HepG2 (cell line): ENCODE measurements around the gene ABCC10. TPM values are rescaled to one million over a fixed set of nuclear protein-coding genes. Genes with fewer than 3 reads are reported as not detected.

Experiments
- ATAC-seq: fragments of 200-7000 bp; cut with Tn5 transposase; 3 replicates; pipeline ENCODE4 v1.9.1; 2020; ENCODE audit warnings: mild to moderate bottlenecking, moderate library complexity
- BruUV-seq: library from RNA; stranded (reverse); fragments of 400-500 nt; replicated peaks from 2 replicates; lab custom pipeline; 2021; lab: Mats Ljungman, UMichigan
- CTCF ChIA-PET: fragments of 300-600 bp; formaldehyde crosslinking; extraction: SDS; loops from one replicate; lab custom pipeline; 2021; ENCODE audit warnings: low total read pairs, inconsistent platforms, low intra/inter-chr PET ratio; lab: Yijun Ruan, JAX
- POLR2A ChIA-PET: fragments of 350-600 bp; sonication (Branson Sonifier 250); formaldehyde crosslinking; loops from one replicate; lab custom pipeline; 2020; ENCODE audit warnings: antibody characterized with exemption, inconsistent platforms; lab: Yijun Ruan, JAX
- DNase-seq: peaks from one replicate; pipeline ENCODE4 v3.0.0-alpha.2; 2015; ENCODE audit warnings: low spot score
- FAIRE-seq: peaks from 3 replicates; lab custom pipeline; 2011; peaks lifted over from hg19 to GRCh38; lab: Jason Lieb, UNC
- H2AFZ ChIP-seq: one replicate; pipeline ENCODE4 v1.6.1; 2011; ENCODE audit warnings: low read length, inconsistent platforms
- H3K27ac ChIP-seq: fragments of 300-600 bp; 3 replicates; pipeline ENCODE4 v1.8.0; 2011; ENCODE audit warnings: mixed run types, mild to moderate bottlenecking, mixed read lengths, low read length, inconsistent platforms; ENCODE audit not compliant: insufficient read depth; ENCODE audit errors: extremely low read length
- H3K27me3 ChIP-seq, 2 experiments: fragments of 200-600 bp in 1 of 2; 2 replicates in 1 of 2; 3 replicates in 1 of 2; pipeline versions ENCODE4 v1.6.0 to v1.8.0; 2011; ENCODE audit warnings: low read length in 2 of 2, mild to moderate bottlenecking in 2 of 2, moderate library complexity in 2 of 2, inconsistent platforms in 1 of 2; ENCODE audit not compliant: insufficient read depth in 2 of 2, control insufficient read depth in 1 of 2
- H3K36me3 ChIP-seq, 2 experiments: fragments of 200-600 bp in 1 of 2; replicated peaks in 1 of 2; 2 replicates in 1 of 2; 3 replicates in 1 of 2; pipeline versions ENCODE4 v1.5.1 to v1.8.0; 2011; ENCODE audit warnings: low read length in 2 of 2, inconsistent platforms in 1 of 2; ENCODE audit not compliant: insufficient read depth in 2 of 2, control insufficient read depth in 1 of 2
- H3K4me1 ChIP-seq: 2 replicates; pipeline ENCODE4 v1.5.1; 2012; ENCODE audit warnings: low read length, inconsistent platforms; ENCODE audit not compliant: insufficient read depth
- H3K4me2 ChIP-seq: 2 replicates; pipeline ENCODE4 v1.6.0; 2011; ENCODE audit warnings: low read depth, low read length, inconsistent platforms
- H3K4me3 ChIP-seq, 3 experiments: fragments of 200-600 bp in 1 of 3; sonication (generic), shearing (Covaris generic) in 1 of 3; replicated peaks in 1 of 3; 2 replicates each; pipeline ENCODE4 v1.5.1; 2011 to 2016; ENCODE audit warnings: low read length in 3 of 3, inconsistent platforms in 2 of 3, low read depth in 2 of 3, mild to moderate bottlenecking in 2 of 3, control low read depth in 1 of 3, mixed read lengths in 1 of 3; ENCODE audit not compliant: insufficient read depth in 1 of 3
- H3K79me2 ChIP-seq: one replicate; pipeline ENCODE4 v1.6.1; 2011; ENCODE audit warnings: low read length, inconsistent platforms; ENCODE audit not compliant: insufficient read depth
- H3K9ac ChIP-seq: 2 replicates; pipeline ENCODE4 v1.6.0; 2011; ENCODE audit warnings: mild to moderate bottlenecking, low read depth, low read length, inconsistent platforms; ENCODE audit not compliant: insufficient read depth
- H3K9me3 ChIP-seq: 2 replicates; pipeline ENCODE4 v1.5.1; 2012; ENCODE audit warnings: mild to moderate bottlenecking, low read length
- H4K20me1 ChIP-seq: 2 replicates; pipeline ENCODE4 v1.6.0; 2011; ENCODE audit warnings: inconsistent platforms, mild to moderate bottlenecking, low read length, moderate library complexity; ENCODE audit not compliant: insufficient read depth
- CEBPB ChIP-seq: IDR thresholded peaks from 2 replicates; pipeline ENCODE4 v1.6.1; 2011; ENCODE audit warnings: low read depth, low read length, improper control_type of control experiment, borderline replicate concordance
- GTF3A ChIP-seq: sonication (generic); formaldehyde crosslinking; conservative IDR thresholded peaks from 2 replicates; pipeline ENCODE4 v1.4.0; 2020; ENCODE audit warnings: mild to moderate bottlenecking, missing genetic modification reagents
- NCOA1 ChIP-seq: sonication (generic); formaldehyde crosslinking; IDR thresholded peaks from 2 replicates; pipeline ENCODE4 v1.9.0; 2021; ENCODE audit warnings: missing genetic modification reagents
- SALL1 ChIP-seq: sonication (generic); formaldehyde crosslinking; IDR thresholded peaks from 2 replicates; pipeline ENCODE4 v1.8.0; 2022; ENCODE audit warnings: mild to moderate bottlenecking, missing genetic modification reagents
- XRCC5 ChIP-seq: fragments of 200-400 bp; formaldehyde crosslinking; optimal IDR thresholded peaks from 2 replicates; pipeline ENCODE3; 2017; ENCODE audit warnings: mild to moderate bottlenecking, low read length
- ZNF33B ChIP-seq: sonication (generic); formaldehyde crosslinking; IDR thresholded peaks from 2 replicates; pipeline ENCODE4 v1.5.1; 2020; ENCODE audit warnings: mild to moderate bottlenecking, missing genetic modification reagents
- WGBS: methylation state at CpG from one replicate; pipeline ENCODE4 v1.1.6; 2017; ENCODE audit warnings: low lambda C conversion rate; 5-methylcytosine and 5-hydroxymethylcytosine counted together
- in situ Hi-C: cut with HindIII; loops from 2 replicates; pipeline ENCODE4 v1.10.0; 2017; ENCODE audit warnings: low pct_unique_long_range_greater_than_20kb; ENCODE audit not compliant: extremely low pct_ligation_motif_present
- intact Hi-C: fragments of 100-400 bp; cut with micrococcal nuclease; formaldehyde crosslinking; loops from one replicate; pipeline ENCODE4 v1.10.0; 2022; ENCODE audit not compliant: unreplicated experiment
- polyA plus RNA-seq, 8 experiments: library from polyadenylated mRNA; depleted of rRNA in 3 of 8; stranded (reverse) in 7 of 8; unstranded in 1 of 8; fragments of >200 nt; fragmentation: Illumina TruSeq in 4 of 8; extraction: Trizol in 4 of 8; gene quantifications; 2 replicates each; pipeline versions ENCODE4 v1.2.1 to v1.2.3, GENCODE V29; 2011 to 2016; ENCODE audit warnings: low read depth in 4 of 8, missing spikeins in 1 of 8, mixed read lengths in 1 of 8; ENCODE audit not compliant: insufficient read depth in 1 of 8
- total RNA-seq, 5 experiments: library from RNA; depleted of rRNA; stranded (reverse); fragments of >200 nt; fragmentation: Illumina TruSeq; extraction: Trizol; gene quantifications; 2 replicates each; pipeline ENCODE4 v1.2.3, GENCODE V29; 2016; ENCODE audit warnings: low read depth in 1 of 5
- TF ChIP-seq, protein P1 (sequence below): sonication (generic); formaldehyde crosslinking; IDR thresholded peaks from 2 replicates; pipeline ENCODE4 v1.9.0; 2021; ENCODE audit warnings: mild to moderate bottlenecking, missing genetic modification reagents
- TF ChIP-seq, protein P2 (sequence below): IDR thresholded peaks from 2 replicates; pipeline ENCODE4 v1.6.1; 2016; ENCODE audit warnings: control low read depth
- TF ChIP-seq, protein P3 (sequence below): sonication (generic); formaldehyde crosslinking; IDR thresholded peaks from 2 replicates; pipeline ENCODE4 v1.5.0; 2020; ENCODE audit warnings: mild to moderate bottlenecking, missing genetic modification reagents, moderate library complexity
- TF ChIP-seq, protein P4 (sequence below): fragments of 450-650 bp; IDR thresholded peaks from 2 replicates; pipeline ENCODE4 v1.6.1; 2016
- TF ChIP-seq, protein P5 (sequence below): IDR thresholded peaks from 2 replicates; pipeline ENCODE4 v1.6.1; 2016; ENCODE audit warnings: low read depth

ABCC10 gene
- total and polyA plus RNA-seq, 2 of the 13 experiments (the other 11 are each of a cell fraction or from before 2014, with no cell fraction given), result 16.0 to 24.3 TPM

DNA sequence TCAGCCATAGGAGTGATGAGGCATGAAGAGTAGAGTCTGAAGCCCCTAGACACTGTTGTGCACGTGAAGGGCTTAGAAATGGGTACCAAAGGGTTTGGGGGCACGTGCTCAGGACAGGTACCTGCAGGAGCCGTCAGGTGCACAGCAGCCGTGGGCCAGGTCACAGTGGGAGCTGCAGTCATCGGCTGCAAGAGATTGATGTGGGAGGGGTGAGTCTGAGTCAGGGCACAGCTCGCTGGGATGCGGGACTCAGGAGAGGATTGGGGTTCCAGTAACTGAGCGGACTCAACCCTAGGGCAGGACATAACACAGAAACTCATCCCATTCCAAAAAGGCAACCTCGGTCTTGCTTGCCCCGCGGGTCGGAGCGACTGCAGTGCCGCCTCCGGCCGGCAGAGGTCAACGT is 27.0 kb downstream of the ABCC10 start:
- peaks cover 26% of the 10 kb centered on the region for H3K4me1 ChIP-seq
- in situ Hi-C loops, result no loop called here
- POLR2A ChIA-PET, result interaction anchor here (1.5 to 4.7 kb wide), 4 partner anchors 17 to 42 kb away, joined by 4 to 38 read pairs (median 12); partner anchors contain the start of gene ABCC10
- H3K36me3 ChIP-seq, result peaks cover 8 to 15% of the 10 kb centered on the region in 2 experiments; a peak in 3 of 5 replicates
- CTCF ChIA-PET, result interaction anchor here (1.5 to 4.7 kb wide), 3 partner anchors 42 to 191 kb away, joined by 3 to 53 read pairs (median 39); no protein-coding TSS in a partner anchor
- DNase-seq, result no peak
- H3K27ac ChIP-seq, result no peak overlapping the region
- FAIRE-seq, result peak; percentile 4
- ATAC-seq, result peak; percentile 7
- peak overlapping the region; percentile 100 for H3K4me2 ChIP-seq
- 14% methylated on average over 16 of the region's 17 CpGs for WGBS
- no peaks in the 10 kb centered on the region for H3K79me2 ChIP-seq
- H3K9ac ChIP-seq, result no peak overlapping the region
- no TSS peak for BruUV-seq
- H3K4me3 ChIP-seq, result peak overlapping the region; percentile 54 to 76 (median 66); a peak in 4 of 6 replicates
- no peaks in the 10 kb centered on the region for H3K9me3 ChIP-seq
- peaks cover 0 to 5% of the 10 kb centered on the region in 2 experiments; a peak in 2 of 5 replicates for H3K27me3 ChIP-seq
- intact Hi-C loops, result loop anchor here (1.0 kb wide), 2 partner anchors 42 to 52 kb away; no protein-coding TSS in a partner anchor
- no peak overlapping the region for H2AFZ ChIP-seq
- no peaks in the 10 kb centered on the region for H4K20me1 ChIP-seq
- TF ChIP-seq, protein P1, sequence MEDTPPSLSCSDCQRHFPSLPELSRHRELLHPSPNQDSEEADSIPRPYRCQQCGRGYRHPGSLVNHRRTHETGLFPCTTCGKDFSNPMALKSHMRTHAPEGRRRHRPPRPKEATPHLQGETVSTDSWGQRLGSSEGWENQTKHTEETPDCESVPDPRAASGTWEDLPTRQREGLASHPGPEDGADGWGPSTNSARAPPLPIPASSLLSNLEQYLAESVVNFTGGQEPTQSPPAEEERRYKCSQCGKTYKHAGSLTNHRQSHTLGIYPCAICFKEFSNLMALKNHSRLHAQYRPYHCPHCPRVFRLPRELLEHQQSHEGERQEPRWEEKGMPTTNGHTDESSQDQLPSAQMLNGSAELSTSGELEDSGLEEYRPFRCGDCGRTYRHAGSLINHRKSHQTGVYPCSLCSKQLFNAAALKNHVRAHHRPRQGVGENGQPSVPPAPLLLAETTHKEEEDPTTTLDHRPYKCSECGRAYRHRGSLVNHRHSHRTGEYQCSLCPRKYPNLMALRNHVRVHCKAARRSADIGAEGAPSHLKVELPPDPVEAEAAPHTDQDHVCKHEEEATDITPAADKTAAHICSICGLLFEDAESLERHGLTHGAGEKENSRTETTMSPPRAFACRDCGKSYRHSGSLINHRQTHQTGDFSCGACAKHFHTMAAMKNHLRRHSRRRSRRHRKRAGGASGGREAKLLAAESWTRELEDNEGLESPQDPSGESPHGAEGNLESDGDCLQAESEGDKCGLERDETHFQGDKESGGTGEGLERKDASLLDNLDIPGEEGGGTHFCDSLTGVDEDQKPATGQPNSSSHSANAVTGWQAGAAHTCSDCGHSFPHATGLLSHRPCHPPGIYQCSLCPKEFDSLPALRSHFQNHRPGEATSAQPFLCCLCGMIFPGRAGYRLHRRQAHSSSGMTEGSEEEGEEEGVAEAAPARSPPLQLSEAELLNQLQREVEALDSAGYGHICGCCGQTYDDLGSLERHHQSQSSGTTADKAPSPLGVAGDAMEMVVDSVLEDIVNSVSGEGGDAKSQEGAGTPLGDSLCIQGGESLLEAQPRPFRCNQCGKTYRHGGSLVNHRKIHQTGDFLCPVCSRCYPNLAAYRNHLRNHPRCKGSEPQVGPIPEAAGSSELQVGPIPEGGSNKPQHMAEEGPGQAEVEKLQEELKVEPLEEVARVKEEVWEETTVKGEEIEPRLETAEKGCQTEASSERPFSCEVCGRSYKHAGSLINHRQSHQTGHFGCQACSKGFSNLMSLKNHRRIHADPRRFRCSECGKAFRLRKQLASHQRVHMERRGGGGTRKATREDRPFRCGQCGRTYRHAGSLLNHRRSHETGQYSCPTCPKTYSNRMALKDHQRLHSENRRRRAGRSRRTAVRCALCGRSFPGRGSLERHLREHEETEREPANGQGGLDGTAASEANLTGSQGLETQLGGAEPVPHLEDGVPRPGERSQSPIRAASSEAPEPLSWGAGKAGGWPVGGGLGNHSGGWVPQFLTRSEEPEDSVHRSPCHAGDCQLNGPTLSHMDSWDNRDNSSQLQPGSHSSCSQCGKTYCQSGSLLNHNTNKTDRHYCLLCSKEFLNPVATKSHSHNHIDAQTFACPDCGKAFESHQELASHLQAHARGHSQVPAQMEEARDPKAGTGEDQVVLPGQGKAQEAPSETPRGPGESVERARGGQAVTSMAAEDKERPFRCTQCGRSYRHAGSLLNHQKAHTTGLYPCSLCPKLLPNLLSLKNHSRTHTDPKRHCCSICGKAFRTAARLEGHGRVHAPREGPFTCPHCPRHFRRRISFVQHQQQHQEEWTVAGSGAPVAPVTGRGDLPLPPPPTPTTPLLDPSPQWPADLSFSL, result no peak
- TF ChIP-seq, protein P2, sequence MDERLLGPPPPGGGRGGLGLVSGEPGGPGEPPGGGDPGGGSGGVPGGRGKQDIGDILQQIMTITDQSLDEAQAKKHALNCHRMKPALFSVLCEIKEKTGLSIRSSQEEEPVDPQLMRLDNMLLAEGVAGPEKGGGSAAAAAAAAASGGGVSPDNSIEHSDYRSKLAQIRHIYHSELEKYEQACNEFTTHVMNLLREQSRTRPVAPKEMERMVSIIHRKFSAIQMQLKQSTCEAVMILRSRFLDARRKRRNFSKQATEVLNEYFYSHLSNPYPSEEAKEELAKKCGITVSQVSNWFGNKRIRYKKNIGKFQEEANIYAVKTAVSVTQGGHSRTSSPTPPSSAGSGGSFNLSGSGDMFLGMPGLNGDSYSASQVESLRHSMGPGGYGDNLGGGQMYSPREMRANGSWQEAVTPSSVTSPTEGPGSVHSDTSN (CRISPR knock-in tag), result no peak
- TF ChIP-seq SALL1 (CRISPR knock-in tag) (no peak), GTF3A (CRISPR knock-in tag) (no peak), NCOA1 (CRISPR knock-in tag) (peak; percentile 80; the same call in 1 of the 2 replicates), CEBPB (no peak), XRCC5 (peak; percentile 96), ZNF33B (0 out of 2 replicates have a peak, but pooled peaks have one; percentile 80)
- TF ChIP-seq, protein P3, sequence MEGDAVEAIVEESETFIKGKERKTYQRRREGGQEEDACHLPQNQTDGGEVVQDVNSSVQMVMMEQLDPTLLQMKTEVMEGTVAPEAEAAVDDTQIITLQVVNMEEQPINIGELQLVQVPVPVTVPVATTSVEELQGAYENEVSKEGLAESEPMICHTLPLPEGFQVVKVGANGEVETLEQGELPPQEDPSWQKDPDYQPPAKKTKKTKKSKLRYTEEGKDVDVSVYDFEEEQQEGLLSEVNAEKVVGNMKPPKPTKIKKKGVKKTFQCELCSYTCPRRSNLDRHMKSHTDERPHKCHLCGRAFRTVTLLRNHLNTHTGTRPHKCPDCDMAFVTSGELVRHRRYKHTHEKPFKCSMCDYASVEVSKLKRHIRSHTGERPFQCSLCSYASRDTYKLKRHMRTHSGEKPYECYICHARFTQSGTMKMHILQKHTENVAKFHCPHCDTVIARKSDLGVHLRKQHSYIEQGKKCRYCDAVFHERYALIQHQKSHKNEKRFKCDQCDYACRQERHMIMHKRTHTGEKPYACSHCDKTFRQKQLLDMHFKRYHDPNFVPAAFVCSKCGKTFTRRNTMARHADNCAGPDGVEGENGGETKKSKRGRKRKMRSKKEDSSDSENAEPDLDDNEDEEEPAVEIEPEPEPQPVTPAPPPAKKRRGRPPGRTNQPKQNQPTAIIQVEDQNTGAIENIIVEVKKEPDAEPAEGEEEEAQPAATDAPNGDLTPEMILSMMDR (CRISPR knock-in tag), result peak; percentile 99; the same call in 1 of the 2 replicates
- TF ChIP-seq, protein P4, sequence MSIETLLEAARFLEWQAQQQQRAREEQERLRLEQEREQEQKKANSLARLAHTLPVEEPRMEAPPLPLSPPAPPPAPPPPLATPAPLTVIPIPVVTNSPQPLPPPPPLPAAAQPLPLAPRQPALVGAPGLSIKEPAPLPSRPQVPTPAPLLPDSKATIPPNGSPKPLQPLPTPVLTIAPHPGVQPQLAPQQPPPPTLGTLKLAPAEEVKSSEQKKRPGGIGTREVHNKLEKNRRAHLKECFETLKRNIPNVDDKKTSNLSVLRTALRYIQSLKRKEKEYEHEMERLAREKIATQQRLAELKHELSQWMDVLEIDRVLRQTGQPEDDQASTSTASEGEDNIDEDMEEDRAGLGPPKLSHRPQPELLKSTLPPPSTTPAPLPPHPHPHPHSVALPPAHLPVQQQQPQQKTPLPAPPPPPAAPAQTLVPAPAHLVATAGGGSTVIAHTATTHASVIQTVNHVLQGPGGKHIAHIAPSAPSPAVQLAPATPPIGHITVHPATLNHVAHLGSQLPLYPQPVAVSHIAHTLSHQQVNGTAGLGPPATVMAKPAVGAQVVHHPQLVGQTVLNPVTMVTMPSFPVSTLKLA, result 0 out of 2 replicates have a peak, but pooled peaks have one; percentile 27
- TF ChIP-seq, protein P5, sequence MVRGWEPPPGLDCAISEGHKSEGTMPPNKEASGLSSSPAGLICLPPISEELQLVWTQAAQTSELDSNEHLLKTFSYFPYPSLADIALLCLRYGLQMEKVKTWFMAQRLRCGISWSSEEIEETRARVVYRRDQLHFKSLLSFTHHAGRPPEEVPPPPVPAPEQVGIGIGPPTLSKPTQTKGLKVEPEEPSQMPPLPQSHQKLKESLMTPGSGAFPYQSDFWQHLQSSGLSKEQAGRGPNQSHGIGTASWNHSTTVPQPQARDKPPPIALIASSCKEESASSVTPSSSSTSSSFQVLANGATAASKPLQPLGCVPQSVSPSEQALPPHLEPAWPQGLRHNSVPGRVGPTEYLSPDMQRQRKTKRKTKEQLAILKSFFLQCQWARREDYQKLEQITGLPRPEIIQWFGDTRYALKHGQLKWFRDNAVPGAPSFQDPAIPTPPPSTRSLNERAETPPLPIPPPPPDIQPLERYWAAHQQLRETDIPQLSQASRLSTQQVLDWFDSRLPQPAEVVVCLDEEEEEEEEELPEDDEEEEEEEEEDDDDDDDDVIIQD, result 0 out of 2 replicates have a peak, but pooled peaks have one; percentile 30
